AG09319 (cell line): ENCODE results near the gene C11orf71.

Experiments
- DNase-seq: peaks from one replicate; pipeline ENCODE4 v3.0.0-alpha.2; 2010; ENCODE audit warnings: low read depth; ENCODE audit errors: extremely low read depth
- TF ChIP-seq, protein P1 (sequence below): IDR thresholded peaks from 2 replicates; pipeline ENCODE4 v1.5.1; 2011; ENCODE audit warnings: low read depth, mild to moderate bottlenecking, inconsistent platforms, low read length, moderate library complexity

The C11orf71 gene

DNA sequence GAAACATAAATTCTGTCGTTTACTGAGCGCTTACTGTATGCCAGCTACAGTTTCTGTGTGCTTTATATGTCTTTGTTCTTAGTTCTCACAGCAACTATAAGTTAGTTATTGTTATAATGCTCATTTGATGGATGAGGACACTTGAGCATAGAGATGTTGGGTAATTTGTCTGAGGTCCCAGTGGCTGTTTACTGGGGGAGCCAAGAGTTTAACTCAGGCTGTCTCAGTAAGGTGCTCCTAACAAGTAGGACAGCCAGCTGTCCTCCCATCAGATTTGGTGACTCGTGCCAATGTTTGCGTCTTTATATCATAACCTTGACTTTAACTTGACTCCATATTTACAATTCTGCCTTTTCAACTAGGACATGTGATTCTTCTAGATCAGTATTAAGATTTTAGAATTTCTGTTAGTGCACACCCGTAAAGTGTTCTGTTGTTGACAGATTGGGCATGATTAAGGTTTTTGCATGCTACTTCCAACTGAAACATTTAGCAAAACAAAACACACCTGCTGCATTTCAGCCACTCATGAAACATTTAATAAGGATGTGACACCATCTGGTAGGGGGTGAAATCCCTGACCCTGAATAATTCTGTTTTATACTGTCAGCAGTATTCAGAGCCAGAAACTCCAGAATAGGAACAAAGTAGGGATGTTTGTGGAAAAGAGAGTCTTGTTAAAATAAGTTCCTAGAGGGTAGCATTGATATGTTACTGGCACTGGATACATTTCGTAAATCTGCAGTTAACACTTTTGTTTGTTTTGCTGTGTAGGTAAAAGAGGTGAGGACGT is 40.9 kb upstream of the C11orf71 start:
- TF ChIP-seq, protein P1, sequence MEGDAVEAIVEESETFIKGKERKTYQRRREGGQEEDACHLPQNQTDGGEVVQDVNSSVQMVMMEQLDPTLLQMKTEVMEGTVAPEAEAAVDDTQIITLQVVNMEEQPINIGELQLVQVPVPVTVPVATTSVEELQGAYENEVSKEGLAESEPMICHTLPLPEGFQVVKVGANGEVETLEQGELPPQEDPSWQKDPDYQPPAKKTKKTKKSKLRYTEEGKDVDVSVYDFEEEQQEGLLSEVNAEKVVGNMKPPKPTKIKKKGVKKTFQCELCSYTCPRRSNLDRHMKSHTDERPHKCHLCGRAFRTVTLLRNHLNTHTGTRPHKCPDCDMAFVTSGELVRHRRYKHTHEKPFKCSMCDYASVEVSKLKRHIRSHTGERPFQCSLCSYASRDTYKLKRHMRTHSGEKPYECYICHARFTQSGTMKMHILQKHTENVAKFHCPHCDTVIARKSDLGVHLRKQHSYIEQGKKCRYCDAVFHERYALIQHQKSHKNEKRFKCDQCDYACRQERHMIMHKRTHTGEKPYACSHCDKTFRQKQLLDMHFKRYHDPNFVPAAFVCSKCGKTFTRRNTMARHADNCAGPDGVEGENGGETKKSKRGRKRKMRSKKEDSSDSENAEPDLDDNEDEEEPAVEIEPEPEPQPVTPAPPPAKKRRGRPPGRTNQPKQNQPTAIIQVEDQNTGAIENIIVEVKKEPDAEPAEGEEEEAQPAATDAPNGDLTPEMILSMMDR, result no peak
- DNase-seq, result no peak

DNA sequence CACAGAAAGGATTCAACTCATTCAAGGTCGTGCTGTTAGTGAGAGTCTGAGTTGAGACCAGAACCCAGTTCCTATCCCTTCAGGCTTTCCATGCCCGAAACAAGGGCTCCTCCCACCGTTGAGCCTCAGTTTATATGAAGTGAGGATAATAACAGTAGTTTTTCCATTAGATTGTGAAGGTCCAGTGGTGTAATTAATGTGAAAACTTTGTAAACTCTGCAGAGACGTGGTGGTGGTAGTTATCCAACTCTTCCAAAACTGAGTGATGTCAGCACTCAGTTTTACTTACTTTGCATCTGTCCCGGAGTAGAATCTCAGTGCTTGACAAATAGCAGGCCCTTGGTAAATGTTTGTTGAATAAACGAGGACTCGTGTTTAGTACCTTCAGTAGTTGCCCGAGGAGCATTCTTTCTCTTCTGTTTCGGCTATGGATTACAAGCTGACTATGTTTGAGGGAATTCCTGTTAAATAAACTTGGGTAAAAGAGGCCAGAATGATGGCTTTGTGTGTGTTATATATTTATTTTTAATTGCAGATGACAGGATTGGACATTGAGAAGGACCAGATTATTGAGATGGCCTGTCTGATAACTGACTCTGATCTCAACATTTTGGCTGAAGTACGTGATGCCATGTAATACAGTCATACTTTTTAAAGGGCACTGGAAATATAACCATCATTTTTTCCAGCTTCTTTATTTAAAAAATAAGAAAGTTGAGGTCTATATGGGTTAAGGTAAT is 40.0 kb upstream of the C11orf71 start:
- no peak for DNase-seq
- TF ChIP-seq, protein P1, result no peak

DNA sequence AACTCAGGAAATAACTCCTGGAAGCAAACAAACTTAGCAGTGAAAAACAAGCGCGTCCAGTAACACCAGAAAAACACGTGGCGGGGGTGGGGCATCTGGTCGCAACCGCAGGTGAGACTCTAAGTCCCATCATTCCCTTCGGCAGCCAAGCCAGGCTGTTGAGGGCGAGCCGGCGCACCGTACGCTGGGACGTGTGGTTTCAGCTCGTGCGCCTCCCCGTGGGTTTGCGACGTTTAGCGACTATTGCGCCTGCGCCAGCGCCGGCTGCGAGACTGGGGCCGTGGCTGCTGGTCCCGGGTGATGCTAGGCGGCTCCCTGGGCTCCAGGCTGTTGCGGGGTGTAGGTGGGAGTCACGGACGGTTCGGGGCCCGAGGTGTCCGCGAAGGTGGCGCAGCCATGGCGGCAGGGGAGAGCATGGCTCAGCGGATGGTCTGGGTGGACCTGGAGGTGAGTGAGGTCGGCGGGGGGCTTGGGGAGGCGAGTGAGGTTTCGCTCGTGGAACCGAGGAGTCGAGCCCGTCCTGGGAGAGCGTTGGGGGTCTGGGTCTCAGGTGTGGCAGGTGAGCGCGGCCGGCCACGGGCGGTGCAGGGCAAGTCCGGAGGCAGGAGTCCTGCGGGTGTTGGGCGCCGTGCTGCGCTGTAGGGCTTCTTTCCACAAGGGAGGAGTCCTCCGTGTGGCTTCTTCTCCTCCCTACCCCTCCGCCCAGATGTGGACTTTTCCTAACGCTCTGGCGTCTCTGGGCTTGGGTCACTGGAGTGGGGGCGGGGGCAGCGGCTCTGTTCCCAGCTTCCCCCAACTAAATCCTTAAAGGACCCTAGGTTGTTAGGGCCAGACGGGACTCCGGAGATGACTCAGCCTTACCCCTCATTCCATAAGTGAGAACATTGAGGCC is 39.2 kb upstream of the C11orf71 start, which contains the start of gene REXO2:
Gene REXO2, plus strand, starts transcription at position 239 of the 892 bp plus-strand sequence. Its CDS starts 62 bp downstream, at position 301.
- DNase-seq, result peak; percentile 90
- TF ChIP-seq, protein P1, result peak; percentile 37

DNA sequence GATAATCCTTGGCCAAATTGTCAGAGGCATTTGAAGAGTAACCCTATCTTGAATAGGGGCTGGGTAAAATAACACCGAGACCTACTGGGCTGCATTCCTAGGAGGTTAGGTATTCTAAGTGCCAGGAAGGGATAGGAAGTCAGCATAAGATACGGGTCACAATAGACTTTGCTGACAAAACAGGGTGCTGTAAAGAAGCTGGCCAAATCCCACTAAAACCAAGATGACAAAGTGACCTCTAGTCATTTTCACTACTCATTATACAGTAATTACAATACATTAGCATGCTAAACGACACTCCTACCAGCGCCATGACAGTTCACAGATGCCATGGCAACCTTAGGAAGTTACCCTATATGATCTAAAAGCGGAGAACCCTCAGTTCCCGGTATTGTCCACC is 38.0 kb upstream of the C11orf71 start:
- DNase-seq, result no peak
- TF ChIP-seq, protein P1, result no peak

DNA sequence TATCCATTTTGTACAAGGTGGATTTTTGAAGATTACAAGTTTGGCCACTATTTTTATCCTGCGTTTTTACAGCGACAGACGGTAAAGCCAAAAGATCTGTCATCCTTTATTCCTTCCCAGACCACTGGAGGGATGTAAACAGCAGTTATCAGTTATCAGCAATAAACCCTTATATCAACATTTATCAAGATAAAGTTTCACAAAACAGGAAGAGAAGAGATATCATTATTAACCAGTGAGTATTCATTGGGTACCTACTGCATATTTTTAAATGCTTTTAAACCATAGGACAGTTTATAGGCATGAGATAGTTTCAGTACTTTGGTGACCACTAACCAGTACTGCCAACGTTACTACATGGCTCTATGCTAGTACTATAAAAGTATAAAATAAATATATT is 33.1 kb upstream of the C11orf71 start:
- no peak for DNase-seq
- TF ChIP-seq, protein P1, result no peak

DNA sequence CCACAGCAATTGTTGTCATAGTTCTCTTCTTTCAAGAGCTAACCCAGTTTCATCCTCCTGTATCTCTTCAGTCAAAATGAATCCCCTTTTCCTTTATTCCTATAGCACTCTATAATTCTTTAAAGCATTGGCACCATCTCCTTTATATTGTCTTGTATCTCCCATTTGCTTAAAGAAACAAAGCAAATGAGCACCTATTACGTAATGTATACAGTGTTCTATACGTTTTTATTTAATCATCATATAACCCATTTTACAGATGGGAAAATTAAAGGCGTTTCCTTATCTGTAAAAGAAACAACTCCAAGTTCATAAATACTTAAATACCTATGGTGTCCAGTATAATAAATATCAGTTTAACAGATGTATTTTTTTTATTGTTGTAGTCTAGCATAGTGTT is 32.6 kb upstream of the C11orf71 start:
- DNase-seq, result no peak
- TF ChIP-seq, protein P1, result no peak
